Ishikawa (cell line): ENCODE measurements around the gene EFHC1.

ENCODE experiments used
- CEBPB ChIP-seq: IDR thresholded peaks from 2 replicates; pipeline ENCODE4 v1.6.1; 2012
- CREB1 ChIP-seq: IDR thresholded peaks from 2 replicates; pipeline ENCODE4 v1.6.1; 2012; ENCODE audit warnings: low read depth
- EGR1 ChIP-seq: IDR thresholded peaks from 2 replicates; pipeline ENCODE4 v1.6.1; 2012
- EP300 ChIP-seq: IDR thresholded peaks from 2 replicates; pipeline ENCODE4 v1.6.1; 2012; ENCODE audit warnings: borderline replicate concordance
- MAX ChIP-seq: IDR thresholded peaks from 2 replicates; pipeline ENCODE4 v1.6.1; 2012
- RAD21 ChIP-seq: IDR thresholded peaks from 2 replicates; pipeline ENCODE4 v1.6.1; 2012; ENCODE audit warnings: low read depth
- TAF1 ChIP-seq: IDR thresholded peaks from 2 replicates; pipeline ENCODE4 v1.6.1; 2012; ENCODE audit warnings: low read depth, mild to moderate bottlenecking
- TCF12 ChIP-seq: IDR thresholded peaks from 2 replicates; pipeline ENCODE4 v1.6.1; 2012; ENCODE audit warnings: low read depth
- YY1 ChIP-seq: IDR thresholded peaks from 2 replicates; pipeline ENCODE4 v1.6.1; 2012; ENCODE audit warnings: low read depth
- TF ChIP-seq, protein P1 (sequence below): IDR thresholded peaks from 2 replicates; pipeline ENCODE4 v1.6.1; 2012; ENCODE audit warnings: low read depth, mild to moderate bottlenecking

DNA sequence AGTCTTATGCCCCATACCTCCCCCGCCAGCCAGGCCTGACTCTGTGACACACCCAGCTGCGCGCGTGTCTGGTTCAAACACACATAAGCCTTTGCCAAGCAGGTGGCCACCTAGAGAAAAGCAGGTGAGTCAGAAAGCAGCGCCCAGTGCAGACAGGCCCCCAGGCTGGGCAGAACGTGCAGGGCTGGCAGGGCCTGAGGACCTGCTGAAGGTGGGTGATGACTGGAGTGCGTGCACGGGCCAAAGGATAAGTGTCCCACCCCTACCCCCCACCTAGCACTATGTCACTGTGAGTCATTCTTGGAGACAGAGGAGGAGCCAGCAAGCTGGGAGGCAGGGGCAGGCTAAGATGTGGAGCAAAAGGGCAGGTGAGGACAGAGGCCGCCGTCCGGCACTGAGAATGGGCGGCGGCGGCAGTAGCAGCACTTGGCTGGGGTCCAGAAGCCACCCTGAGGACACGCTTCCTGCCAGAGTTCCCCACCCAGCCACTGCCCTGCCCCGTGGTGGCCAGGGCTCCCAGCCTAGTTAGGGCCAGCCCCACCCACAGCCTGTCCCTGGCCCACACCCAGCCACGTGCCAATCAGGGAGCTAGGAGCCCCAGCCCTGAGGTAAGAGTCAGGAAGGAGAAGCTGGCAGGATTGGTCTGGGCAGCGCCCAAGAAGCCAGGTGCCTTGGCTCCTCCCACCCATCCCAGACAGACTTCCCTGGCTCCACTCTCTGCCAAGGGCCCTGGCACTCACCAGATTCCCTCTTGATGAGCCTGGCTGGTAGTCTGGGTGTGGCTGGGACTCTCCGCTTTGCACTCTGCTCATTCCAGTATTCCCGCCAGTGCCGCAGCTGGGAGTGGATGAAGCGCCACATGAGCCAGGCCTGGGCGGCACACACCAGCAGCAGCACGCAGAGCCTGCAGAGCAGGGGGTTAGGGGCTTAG lies 84.0 kb downstream of the EFHC1 start:
- peak; percentile 96 for TF ChIP-seq TCF12
- TF ChIP-seq CREB1, result no peak
- TF ChIP-seq CEBPB, result 0 out of 2 replicates have a peak, but pooled peaks have one; percentile 4
- peak; percentile 1; the same call in 1 of the 2 replicates for TF ChIP-seq RAD21
- peak; percentile 89 for TF ChIP-seq EP300
- TF ChIP-seq YY1, result peak; percentile 15; the same call in 1 of the 2 replicates
- TF ChIP-seq, protein P1, sequence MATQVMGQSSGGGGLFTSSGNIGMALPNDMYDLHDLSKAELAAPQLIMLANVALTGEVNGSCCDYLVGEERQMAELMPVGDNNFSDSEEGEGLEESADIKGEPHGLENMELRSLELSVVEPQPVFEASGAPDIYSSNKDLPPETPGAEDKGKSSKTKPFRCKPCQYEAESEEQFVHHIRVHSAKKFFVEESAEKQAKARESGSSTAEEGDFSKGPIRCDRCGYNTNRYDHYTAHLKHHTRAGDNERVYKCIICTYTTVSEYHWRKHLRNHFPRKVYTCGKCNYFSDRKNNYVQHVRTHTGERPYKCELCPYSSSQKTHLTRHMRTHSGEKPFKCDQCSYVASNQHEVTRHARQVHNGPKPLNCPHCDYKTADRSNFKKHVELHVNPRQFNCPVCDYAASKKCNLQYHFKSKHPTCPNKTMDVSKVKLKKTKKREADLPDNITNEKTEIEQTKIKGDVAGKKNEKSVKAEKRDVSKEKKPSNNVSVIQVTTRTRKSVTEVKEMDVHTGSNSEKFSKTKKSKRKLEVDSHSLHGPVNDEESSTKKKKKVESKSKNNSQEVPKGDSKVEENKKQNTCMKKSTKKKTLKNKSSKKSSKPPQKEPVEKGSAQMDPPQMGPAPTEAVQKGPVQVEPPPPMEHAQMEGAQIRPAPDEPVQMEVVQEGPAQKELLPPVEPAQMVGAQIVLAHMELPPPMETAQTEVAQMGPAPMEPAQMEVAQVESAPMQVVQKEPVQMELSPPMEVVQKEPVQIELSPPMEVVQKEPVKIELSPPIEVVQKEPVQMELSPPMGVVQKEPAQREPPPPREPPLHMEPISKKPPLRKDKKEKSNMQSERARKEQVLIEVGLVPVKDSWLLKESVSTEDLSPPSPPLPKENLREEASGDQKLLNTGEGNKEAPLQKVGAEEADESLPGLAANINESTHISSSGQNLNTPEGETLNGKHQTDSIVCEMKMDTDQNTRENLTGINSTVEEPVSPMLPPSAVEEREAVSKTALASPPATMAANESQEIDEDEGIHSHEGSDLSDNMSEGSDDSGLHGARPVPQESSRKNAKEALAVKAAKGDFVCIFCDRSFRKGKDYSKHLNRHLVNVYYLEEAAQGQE, result no peak
- TF ChIP-seq MAX, result peak; percentile 47
- no peak; the same call in none of the 2 replicates for TF ChIP-seq EGR1
- TF ChIP-seq TAF1, result 0 out of 2 replicates have a peak, but pooled peaks have one; percentile 3
